GM19328 (cell line): Measurements from ENCODE around the gene OR4D2.

Experiments
- ATAC-seq: cut with Tn5 transposase; IDR thresholded peaks from one replicate; pipeline ENCODE4 v1.9.1; 2021; ENCODE audit warnings: mild to moderate bottlenecking, moderate library complexity; ENCODE audit not compliant: unreplicated experiment

Gene OR4D2

DNA sequence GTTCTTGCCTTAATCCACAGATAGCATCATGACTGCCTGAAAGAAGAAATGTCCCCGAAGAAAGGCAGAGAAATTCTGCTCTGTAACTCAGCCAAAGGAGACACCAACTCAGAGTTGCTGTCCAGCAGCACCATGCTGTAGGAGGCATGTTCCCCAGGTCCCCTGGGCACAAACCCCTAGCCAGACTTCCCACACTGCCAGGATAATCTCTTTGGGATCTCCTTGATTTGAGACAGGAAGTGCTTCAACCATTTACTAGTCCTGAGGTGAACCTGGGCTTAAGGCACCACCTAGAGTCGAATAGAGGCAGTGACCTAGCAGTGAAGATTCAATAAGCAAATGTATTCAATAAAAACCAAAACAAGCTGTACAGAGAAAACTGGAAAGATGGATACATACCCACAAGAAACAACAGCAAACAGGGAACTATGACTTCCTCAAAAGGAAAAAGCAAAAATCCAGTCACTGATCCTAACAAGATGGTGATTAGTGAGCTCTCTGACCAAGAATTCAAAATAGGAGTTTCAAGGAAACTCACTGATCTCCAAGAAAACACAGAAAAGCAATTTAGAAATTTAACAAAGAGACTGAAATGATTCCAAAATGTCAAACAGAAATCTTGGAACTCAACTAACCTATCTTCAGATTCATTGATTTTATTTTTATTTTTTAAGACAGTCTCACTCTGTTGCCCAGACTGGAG lies 5.7 kb downstream of the OR4D2 start:
- no peak for ATAC-seq

DNA sequence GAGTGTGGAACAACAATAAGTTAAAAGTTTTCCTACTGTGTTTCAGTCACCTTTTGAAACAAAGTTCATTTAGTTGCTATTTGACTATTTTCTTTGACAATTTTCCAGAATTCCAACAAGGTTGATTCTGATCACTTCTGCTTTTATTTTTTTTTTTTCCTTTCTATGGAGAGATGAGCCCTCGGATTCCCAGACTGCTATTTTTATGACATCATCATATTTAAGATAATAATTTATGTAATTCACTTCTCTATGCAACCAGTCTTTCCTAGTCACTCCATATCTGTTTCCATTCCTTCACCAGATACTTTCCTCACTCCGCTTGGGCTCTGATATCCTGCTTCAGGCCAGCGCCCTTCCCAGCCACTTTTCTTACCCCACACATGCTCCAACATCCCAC lies 8.1 kb downstream of the OR4D2 start:
- no peak for ATAC-seq

DNA sequence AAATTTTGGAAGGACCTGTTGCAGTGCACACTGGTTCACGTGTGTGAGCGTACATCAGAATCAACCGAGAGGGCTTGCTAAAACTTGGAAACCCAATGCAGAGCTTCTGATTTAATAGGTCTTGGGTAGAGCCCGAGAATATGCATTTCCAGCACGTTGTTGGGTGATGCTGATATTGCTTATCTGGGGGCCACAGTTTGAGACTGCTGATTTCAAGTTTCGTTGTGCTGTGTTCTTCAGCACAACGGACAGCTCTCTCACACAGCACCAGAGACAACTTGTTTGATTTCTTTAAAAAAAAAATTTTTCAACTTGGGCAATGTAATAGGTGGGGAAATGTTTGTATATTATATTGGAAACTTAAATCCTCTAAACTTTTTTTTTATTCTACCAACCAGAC lies 9.4 kb downstream of the OR4D2 start:
- no peak for ATAC-seq

DNA sequence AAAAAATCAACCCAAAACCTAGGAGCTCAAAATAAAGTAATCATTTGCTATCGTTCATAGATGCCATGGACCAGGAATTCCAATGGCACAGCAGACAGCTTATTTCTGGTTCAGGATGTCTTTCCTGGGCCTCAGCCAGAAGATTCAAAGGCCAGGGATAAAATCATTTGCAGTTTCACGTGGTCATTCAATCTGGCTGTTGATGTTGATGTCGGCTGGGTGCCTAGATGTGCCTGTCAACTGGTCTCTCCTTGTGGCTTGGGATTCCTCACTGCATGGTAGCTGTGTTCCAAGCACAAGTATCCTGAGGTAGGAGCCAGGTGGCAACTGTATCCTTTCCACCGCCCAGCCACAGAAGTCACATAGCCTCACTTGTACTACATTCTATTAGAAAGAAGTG lies 15.0 kb downstream of the OR4D2 start:
- no peak for ATAC-seq

DNA sequence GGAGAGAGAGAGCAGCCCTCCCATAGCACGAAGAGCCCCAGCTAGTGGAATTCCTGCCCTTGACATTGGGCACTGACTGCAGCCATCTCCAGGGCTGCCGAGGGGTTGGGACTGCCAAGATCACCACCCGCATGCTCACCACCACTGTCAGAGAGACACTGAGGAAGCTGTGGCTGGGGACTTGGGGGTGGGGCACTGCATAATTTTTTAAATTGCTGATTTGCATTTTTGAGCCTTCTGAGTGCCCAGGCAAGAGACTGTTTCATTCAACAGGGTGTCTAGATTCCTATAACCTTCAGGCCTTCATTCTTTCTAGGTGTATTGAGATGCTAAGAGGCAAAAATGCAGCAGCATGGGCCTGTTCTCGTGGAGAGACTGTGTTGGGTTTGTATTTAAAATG lies 16.7 kb downstream of the OR4D2 start:
- no peak for ATAC-seq

DNA sequence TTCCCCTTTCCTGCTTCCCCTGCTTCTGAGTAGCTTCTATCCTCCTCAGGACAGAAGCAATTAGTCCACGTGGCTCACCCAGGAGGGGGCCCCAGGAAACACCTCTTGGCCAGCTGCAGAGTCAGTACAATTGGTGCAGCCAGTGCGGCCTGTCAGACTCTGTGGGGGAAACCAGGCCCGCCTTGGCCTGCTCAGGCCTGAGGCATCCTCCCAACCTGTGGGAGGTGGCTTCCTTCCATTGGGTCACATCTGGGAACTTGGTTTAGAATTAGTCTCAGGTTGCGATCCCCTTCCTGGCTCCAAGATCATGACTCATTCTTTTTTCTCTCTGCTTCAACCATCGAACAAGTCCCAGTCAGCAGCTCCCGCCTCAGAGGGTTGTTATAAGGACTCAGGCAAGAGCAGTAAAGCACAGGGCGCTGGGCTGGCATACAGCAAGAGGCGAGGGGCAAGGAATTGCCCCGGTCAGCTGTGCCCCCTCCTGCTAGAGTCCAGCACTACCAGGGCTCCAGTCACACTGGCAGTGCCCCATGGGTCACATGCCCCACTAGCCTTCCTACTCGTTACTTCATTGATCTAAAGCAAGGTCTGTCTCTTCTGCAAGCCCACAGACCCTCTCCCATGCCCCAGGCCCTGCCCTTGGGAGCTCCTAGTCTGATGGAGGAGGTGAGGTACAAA lies 17.7 kb downstream of the OR4D2 start:
- no peak for ATAC-seq

DNA sequence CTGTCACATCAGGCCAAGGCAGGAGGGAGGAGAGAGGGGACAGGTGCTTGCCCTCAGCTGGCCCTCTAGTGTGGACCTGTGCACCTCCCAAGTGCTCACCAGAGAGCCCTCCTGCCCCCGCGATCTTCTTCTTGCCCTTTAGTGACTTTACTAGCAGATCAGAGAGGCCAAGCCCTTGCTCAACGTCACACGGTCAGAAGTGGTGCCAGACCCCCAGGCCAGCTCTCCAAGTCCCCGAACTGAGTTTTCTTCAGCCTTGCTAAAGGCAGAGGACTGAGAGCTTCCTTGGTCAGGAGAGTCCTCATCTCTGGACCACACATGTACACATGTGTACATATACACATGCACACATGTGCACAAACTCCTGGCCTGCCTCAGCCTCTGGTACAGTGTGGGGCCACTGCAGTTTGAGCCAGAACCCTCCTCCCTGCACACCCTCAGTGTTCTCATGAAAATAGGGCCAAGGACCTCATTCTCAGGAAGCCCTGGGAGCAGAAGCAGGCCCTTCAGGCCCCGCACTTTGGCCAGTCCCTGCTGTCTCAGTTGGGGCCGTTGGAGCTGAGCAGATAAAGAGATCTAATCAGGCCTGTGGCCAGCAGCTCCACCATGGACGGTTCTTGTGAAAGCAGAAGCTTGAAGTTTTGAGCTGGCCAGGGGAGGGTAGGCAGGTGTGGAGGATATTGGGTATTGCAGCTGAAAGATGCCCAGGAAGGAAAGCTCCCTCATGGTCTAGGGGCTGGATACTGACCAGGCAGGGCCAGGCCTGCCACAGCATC lies 18.4 kb downstream of the OR4D2 start:
- no peak for ATAC-seq

DNA sequence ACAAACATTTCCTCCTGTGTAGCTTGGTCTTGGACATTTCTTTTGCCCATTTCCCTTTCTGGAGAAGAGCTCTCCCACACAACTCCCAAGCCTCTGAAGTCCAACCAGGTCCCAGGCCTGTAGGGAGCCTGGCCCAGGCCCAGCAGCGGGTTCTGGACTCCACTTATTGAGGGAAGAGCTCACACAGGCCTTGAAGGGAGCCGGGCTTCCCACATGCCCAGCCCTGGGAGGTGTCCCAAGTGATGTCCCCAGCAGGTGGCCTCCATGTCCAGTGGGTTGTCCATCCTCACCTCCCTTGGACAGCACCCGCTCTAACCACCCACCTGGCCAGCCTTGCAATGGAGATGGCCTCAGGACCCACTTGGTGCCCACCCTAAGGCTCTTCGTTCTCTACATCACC lies 19.8 kb downstream of the OR4D2 start:
- ATAC-seq = no peak

DNA sequence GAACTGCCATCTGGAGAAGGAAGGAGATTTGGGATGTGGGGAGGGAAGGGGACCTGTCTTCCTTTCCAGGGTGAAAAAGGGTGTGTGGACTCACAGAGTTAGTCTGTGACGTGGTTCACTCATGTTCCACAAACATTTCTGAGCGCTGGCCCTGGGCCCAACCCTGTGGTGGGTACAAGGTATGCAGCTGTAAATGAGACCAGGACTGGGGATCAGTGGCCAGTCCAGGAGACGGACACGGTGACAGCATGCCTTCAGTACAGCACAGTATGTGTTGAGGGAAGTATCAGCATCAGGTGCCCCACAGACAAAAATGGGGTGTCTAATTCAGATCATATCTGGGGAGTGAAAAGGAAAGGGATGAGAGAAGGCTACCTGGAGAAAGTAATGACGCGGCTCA lies 20.3 kb downstream of the OR4D2 start:
- no peak for ATAC-seq

DNA sequence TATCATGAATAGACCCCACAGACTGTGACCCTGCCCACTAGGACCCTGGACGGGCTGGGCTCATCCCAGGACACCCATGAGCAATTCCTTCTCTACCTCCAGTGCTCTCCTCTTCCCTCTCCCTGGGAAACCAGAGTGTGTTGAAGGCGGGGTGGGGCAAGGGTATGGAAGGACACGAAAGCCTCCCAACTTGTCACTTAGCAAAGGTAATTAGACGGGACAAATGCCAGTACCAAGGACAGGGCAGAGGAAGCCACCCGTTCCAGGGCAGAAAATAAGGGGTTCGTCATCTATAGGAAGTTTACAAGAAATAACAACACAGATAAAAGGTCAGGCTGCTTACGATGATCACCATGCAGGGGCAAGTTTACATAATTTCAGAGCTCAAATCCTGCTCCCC lies 20.9 kb downstream of the OR4D2 start:
- ATAC-seq = no peak

DNA sequence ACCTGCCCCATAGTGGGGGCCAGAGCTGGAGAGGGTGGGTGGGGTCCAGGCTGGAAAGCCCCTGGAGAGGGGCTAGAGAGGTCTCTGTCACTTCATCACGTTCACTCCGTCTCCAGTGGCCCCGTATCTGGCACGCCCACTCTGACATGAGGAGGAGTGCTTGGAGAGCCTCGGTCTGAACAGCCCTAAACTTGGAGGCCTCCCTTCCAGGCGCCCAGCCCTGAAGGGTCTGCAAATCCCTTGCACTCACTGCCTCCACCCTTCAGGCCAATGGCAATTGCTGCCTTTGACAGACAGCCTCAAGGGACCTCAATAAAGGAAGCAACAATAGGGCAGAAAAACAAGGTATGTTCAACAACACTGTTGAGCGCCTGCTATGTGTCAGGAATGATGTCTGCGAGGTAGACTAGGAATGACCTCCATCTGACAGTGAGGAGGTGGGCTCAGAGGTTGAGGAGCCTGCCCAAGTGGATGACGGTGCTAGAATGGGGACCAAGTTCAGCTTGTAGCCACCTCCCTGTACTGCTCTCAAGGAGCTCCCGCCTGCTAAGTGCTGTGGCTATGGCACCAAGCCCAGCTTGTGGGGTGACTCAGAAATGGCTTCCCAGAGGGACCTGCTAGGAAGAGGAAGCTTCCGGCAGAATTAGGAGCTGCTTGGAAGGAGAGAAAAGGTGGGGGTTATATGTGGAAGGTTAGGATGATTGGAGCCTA lies 22.8 kb downstream of the OR4D2 start:
- no peak for ATAC-seq

DNA sequence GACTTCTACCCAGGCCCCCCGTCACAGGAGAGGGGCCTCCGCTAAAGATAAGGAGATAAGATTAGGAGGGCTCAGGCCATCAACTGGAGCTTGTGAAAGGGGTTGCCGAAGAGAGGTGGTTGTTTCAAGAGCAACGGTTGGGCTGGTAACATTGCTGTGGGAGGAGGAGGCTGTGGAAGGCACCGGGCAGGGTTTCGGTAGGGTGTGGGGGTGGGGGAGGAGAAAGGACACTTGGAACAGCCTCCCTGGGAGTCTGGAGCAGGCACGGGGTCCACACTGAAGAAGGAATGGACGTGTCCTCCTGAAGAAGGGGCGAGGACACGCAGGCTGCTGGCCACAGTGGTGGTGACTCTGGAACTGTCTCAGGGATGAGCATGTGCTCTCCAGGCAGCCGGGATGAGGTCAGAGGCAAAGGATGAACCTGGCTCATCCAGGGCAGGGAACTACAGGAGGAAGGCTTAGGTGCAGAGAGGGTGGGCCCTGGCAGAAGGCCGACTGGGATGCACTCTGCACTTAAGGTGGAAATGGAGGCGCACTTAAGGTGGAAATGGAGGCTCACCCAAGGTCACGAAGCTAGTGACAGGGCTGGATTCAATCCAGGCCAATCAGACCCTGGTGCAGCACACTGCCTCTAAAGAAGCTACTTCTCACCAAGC lies 24.6 kb downstream of the OR4D2 start:
- no peak for ATAC-seq

DNA sequence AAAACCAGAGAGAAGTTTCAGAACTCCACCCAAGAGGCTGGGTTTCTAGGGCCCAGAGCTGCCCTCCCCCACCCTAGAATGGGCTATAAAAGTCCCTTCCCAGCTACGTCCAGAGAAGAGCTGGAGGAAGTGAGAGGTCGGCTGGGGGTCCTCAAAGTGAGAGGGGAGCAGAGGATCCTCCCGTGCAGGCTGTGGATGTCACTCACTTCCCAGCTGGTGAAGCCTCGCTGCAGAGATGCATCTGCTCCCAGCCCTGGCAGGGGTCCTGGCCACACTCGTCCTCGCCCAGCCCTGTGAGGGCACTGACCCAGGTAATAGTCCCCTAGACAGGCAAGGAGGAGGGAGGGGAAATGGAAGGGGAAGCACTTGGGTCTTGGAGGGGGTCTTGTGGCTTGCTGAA lies 25.8 kb downstream of the OR4D2 start, which contains the start of gene EPX:
EPX (plus strand) TSS at position 115 of the 400 bp plus-strand sequence; CDS start at position 236, 121 bp downstream.
- ATAC-seq = no peak

DNA sequence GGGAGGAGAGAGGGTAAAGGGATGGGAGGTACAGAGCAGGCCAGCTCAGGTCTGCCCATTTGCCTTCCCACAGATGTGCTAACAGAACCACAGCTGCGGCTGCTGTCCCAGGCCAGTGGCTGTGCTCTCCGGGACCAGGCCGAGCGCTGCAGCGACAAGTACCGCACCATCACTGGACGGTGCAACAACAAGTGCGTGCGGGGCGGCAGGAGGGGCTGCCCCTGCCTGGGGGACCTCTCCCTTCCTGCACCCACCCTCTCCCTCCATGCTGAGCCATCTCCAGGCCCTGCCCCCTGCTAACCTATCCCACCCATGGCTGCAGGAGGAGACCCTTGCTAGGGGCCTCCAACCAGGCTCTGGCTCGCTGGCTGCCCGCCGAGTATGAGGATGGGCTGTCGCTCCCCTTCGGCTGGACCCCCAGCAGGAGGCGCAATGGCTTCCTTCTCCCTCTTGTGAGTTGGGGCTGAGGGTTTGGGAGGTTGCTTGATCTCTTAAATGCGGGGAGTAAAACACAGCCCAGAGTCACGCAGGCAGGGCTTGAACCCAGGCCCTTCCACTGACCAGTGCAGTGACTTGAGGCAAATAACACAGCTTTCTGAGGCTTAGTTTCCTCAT lies 27.0 kb downstream of the OR4D2 start:
- no peak for ATAC-seq

DNA sequence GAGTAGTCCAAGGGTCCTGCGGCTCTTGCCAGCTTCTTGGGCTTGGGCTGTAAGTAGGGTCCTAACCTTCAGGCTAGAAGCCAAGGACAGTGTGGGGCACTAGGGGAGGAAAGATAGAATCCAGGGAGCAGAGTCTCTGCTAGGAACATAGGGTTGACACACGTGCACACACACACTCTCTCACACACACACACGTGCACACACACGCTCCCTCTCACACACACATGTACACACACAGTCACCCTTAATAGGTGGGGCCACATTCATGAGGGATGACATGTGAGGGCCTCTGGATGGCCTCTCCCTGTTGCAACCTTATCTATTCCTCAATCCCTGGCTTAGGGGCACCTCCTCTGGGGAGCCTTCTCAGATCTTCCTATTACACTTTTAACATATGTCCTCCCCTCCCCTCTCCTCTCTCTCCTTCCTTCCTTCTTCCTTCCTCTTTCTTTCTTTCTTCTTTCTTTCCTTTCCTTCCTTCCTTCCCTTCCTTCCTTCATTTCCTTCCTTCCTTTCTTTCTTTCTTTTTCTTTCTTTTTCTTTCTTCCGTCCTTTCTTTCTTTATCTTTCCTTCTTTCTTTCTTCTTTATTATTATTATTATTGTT lies 28.8 kb downstream of the OR4D2 start:
- ATAC-seq = no peak

DNA sequence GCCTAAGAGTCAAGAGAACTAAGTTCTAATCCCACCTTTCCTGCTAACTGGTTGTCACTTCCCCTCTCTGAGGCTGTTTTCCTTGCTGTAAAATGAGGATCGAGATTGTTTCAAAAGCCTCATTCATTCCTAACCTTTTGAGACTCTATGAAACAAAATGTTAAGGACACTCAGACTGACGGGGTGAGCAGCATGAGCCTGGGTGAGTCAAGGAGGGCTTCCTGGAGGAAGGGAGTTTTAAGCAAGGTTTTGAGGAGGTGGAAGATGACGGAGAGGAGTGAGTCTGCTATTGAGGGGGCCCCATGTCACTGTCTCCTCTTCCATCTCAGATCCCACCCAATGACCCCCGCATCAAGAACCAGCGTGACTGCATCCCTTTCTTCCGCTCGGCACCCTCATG lies 29.8 kb downstream of the OR4D2 start:
- no peak for ATAC-seq

DNA sequence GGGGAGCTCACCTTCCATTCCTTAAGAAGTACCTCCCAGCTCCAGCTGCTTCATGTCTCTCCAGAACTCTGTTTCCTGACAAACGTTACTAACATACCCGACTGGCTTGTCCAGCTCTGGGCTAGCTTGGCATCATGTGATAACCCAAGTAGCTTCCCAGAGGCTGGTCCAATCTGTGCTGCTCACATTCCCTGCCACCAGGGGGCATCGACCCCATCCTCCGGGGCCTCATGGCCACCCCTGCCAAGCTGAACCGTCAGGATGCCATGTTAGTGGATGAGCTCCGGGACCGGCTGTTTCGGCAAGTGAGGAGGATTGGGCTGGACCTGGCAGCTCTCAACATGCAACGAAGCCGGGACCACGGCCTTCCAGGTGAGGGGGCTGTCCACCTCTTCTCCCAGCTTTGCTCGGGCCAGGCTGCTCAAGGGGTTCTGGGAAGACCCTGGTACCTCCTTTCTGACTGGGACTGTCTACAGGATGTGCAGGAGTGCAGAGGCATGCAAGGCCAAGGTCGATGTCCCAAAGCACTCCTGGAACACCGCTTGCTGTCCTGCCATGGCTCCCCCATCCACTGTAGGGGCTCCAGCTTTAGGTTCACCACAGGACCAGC lies 33.3 kb downstream of the OR4D2 start:
- ATAC-seq = no peak

DNA sequence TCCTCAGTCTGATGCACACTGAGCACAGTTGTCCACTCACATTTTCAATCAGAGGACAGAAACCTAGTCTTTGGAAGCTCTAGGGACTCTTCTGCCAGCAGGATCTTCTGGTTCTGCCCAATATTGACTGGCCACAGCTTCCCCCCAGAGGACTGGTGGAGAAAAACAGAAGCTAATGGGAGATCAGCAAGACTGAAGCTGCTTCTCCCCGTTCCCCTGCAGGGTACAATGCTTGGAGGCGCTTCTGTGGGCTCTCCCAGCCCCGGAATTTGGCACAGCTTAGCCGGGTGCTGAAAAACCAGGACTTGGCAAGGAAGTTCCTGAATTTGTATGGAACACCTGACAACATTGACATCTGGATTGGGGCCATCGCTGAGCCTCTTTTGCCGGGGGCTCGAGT lies 36.1 kb downstream of the OR4D2 start:
- no peak for ATAC-seq

DNA sequence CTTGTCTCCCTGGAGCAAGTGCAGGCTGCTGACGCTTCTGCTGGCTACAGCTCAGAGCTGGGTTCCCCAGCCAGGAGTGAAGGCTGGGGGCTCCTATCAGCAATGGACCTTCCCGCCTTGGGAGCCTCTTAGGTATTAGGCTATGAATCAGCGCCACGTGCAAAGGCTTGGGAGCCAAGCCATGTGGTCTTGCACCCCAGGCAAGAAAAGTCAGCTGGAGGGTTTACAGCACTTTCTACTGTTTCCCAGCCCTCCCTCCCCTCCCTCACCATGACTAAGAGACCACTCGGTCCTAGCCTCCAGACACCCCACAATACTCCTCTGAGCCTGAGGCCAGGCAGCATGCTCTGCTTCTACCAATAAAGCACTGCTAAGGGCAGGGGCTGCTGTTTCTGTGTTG lies 38.0 kb downstream of the OR4D2 start:
- no peak for ATAC-seq

DNA sequence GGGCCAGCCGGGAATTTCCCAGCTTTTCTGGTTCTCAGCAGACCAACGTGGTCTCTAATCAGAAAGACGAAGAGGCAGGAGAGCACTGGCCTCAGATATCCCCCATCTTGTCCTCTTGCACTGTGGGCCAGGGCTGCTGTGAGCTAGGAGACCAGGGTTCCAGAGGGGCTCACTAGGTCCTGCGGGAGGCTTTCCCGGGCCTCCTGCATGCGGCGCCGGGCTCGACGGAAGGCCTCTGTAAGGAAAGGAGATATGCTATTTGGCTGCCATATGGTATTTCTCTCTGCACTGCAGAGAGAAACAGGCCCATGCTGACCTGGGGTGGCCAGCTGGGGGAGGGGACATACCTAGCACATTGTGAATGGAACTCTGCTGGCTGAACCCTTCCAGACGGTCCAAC lies 39.2 kb downstream of the OR4D2 start:
- no peak for ATAC-seq
